NCI-H226 (cell line): ENCODE data around the gene KRT6A.

ENCODE experiments used
- DNase-seq: peaks from one replicate; pipeline ENCODE4 v3.0.0-alpha.2; 2015

Gene KRT6A

GRCh38 chr12:52524241-52524897, 31.3 kb upstream of the KRT6A start:
- no peak for DNase-seq

- peak; percentile 40 for DNase-seq
Measured at GRCh38 chr12:52523824-52524223, 30.8 kb upstream of the KRT6A start.

- DNase-seq = peak; percentile 68
Measured at GRCh38 chr12:52522346-52523011, 29.4 kb upstream of the KRT6A start.

GRCh38 chr12:52521568-52522266, 28.7 kb upstream of the KRT6A start:
- no peak for DNase-seq

- peak; percentile 43 for DNase-seq
Measured at GRCh38 chr12:52521175-52521567, 28.1 kb upstream of the KRT6A start.

DNA sequence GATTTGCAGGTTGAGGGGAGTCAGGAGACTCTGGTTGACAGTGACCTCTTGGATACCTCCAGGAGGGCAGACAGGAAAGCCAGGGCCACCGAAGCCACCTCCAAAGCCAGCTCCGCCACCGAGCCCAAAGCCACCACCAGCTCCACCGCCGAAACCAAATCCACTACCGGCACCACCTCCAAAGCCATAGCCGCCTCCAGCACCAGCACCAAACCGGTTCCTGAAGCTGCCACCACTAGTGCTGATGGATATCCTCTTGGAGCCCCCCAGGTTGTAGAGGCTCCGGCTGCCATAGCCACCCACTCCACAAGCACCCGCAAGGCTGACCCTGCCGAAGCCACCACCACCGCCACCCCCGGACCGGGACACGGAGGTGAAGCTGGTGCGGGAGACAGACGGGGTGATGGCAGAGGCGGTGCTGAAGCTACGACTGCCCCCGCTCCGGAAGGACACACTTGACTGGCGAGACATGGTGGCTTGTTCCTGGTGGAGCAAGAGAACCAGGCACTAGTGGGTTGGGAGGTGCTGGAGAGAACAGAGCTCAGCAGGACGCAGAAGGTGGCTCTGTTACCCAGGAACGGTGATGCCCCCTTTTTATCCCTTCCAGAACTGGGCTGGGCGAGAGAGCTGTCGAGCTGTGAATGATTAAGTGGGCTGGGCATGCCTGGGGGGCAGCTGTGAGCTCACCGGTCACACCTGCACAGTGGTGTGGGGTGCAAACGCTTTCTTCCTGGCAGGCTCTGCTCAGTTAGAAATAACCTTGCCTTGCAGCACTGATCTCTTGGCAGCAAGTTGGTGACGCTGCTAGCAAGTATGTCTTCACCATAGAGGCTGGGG, 27.0 kb upstream of the KRT6A start, which contains the start of gene KRT5:
KRT5 (minus strand) TSS at position 569 of the 837 bp plus-strand sequence; CDS start at position 471, 98 bp downstream.
- DNase-seq = no peak

DNA sequence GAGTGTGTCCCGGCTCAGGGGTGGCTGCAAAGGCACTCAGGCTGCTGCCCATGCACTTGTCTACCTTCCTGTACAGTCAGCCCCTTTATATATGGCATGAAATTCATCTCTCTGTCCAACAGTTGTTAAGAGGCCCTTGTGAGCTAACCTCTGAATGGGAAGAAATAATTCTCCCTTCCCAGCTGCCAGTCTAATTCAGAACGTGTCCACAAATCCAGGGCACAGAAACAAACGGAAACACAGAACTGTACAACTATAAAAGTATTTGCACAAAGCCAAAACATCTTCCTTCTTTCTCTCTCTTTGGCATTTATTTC, 26.3 kb upstream of the KRT6A start:
- no peak for DNase-seq

- DNase-seq = no peak
Measured at GRCh38 chr12:52518574-52519386, 25.7 kb upstream of the KRT6A start.

GRCh38 chr12:52517888-52518287, 24.8 kb upstream of the KRT6A start:
- DNase-seq = no peak

GRCh38 chr12:52517005-52517835, 24.2 kb upstream of the KRT6A start:
- no peak for DNase-seq

- peak; percentile 65 for DNase-seq
Measured at GRCh38 chr12:52515927-52516831, 23.1 kb upstream of the KRT6A start.

- DNase-seq = no peak
Measured at GRCh38 chr12:52515319-52515646, 22.2 kb upstream of the KRT6A start.

- no peak for DNase-seq
Measured at GRCh38 chr12:52514471-52515318, 21.6 kb upstream of the KRT6A start.

GRCh38 chr12:52513736-52514135, 20.7 kb upstream of the KRT6A start:
- no peak for DNase-seq

GRCh38 chr12:52508211-52508610, 15.2 kb upstream of the KRT6A start:
- no peak for DNase-seq

GRCh38 chr12:52506858-52507715, 14.0 kb upstream of the KRT6A start:
- DNase-seq = peak; percentile 94

DNA sequence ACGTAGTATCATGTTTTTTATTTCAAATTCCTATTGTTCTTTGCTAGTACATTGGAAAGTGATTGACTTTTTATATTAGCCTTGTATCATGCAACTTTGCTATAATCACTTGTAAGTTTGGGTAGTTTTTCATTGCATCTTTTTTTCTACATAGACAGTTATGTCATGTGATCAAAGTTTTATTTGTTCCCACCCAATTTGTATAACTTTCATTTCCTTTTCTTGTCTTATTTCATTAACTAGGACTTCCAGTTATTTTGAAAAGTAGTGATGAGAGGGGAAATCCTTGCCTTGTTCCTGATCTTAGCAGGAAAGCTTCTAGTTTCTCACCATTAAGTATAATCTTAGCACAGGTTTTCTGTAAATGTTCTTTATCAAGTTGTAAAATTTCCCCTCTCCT, 9.8 kb upstream of the KRT6A start:
- DNase-seq = no peak

- no peak for DNase-seq
Measured at GRCh38 chr12:52501490-52501889, 8.4 kb upstream of the KRT6A start.
